HCT116 (cell line): Measurements from ENCODE around the gene IL10RB. TPM values are rescaled to one million over a fixed set of nuclear protein-coding genes. Genes with fewer than 3 reads are reported as not detected.

ENCODE experiments used
- ATAC-seq: fragments of 200-7000 bp; cut with Tn5 transposase; 2 replicates; pipeline ENCODE4 v1.9.1; 2020; ENCODE audit warnings: mild to moderate bottlenecking, moderate library complexity
- BruUV-seq: library from RNA; stranded (reverse); fragments of 400-500 nt; replicated peaks from 2 replicates; lab custom pipeline; 2021; lab: Mats Ljungman, UMichigan
- CTCF ChIA-PET: fragments of 300-600 bp; sonication (Branson Sonifier 250); formaldehyde crosslinking; loops from one replicate; lab custom pipeline; 2021; ENCODE audit warnings: antibody characterized with exemption; lab: Charles Lee
- POLR2A ChIA-PET: fragments of 300-600, 350-600 bp; sonication (Branson Sonifier 250); formaldehyde crosslinking; loops from one replicate; lab custom pipeline; 2021; ENCODE audit warnings: antibody characterized with exemption; lab: Charles Lee
- RAD21 ChIA-PET, 2 experiments: fragments of 300-600 bp; sonication (Branson Sonifier 250); formaldehyde crosslinking; loops; one replicate each; lab custom pipeline; 2023; ENCODE audit warnings: low total read pairs in 2 of 2; ENCODE audit not compliant: uncharacterized antibody in 2 of 2, unreplicated experiment in 2 of 2, low non-redundant PET in 1 of 2; lab: Charles Lee
- DNase-seq: peaks from one replicate; pipeline ENCODE4 v3.0.0-alpha.2; 2010; ENCODE audit warnings: low read depth, low spot score
- H2AFZ ChIP-seq: fragments of 200-600 bp; shearing (Covaris generic), sonication (generic); 2 replicates; pipeline ENCODE4 v1.6.1; 2017; ENCODE audit warnings: low read depth, mixed run types, mixed read lengths, antibody characterized with exemption, low read length; ENCODE audit not compliant: poor library complexity, severe bottlenecking
- H3K27ac ChIP-seq: 2 replicates; pipeline ENCODE4 v1.5.1; 2012; ENCODE audit warnings: low read depth, low read length
- H3K27me3 ChIP-seq: fragments of 200-600 bp; sonication (generic); 2 replicates; pipeline ENCODE4 v1.6.1; 2016; ENCODE audit warnings: mixed run types, low read length, mixed read lengths; ENCODE audit not compliant: insufficient read depth
- H3K36me3 ChIP-seq, 2 experiments: fragments of 200-500 bp in 1 of 2; fragments of 200-600 bp in 1 of 2; sonication (Bioruptor generic) in 1 of 2; sonication (generic) in 1 of 2; 2 replicates each; pipeline versions ENCODE4 v1.5.1 to v1.6.1; 2014 to 2016; ENCODE audit warnings: low read length in 2 of 2, inconsistent platforms in 1 of 2, mixed read lengths in 1 of 2, mixed run types in 1 of 2; ENCODE audit not compliant: insufficient read depth in 2 of 2, control insufficient read depth in 1 of 2
- H3K4me1 ChIP-seq, 2 experiments: fragments of 200-600 bp in 1 of 2; sonication (generic) in 1 of 2; 2 replicates each; pipeline versions ENCODE4 v1.5.1 to v1.6.1; 2012 to 2017; ENCODE audit warnings: low read length in 2 of 2, inconsistent platforms in 1 of 2, mild to moderate bottlenecking in 1 of 2, mixed read lengths in 1 of 2, mixed run types in 1 of 2, moderate library complexity in 1 of 2; ENCODE audit not compliant: insufficient read depth in 2 of 2, control insufficient read depth in 1 of 2
- H3K4me2 ChIP-seq: fragments of 200-600 bp; sonication (generic); 2 replicates; pipeline ENCODE4 v1.6.1; 2017; ENCODE audit warnings: mixed run types, low read length, mixed read lengths
- H3K4me3 ChIP-seq, 2 experiments: fragments of 200-600 bp in 1 of 2; sonication (generic) in 1 of 2; replicated peaks in 1 of 2; 2 replicates each; pipeline ENCODE4 v1.5.1; 2011 to 2016; ENCODE audit warnings: low read length in 2 of 2, control low read depth in 1 of 2, low read depth in 1 of 2, mild to moderate bottlenecking in 1 of 2, mixed read lengths in 1 of 2, mixed run types in 1 of 2
- H3K79me2 ChIP-seq: fragments of 200-600 bp; sonication (generic); 2 replicates; pipeline ENCODE4 v1.6.1; 2017; ENCODE audit warnings: mild to moderate bottlenecking, mixed run types, low read length, moderate library complexity, mixed read lengths; ENCODE audit not compliant: insufficient read depth
- H3K9ac ChIP-seq: fragments of 200-600 bp; sonication (generic); 2 replicates; pipeline ENCODE4 v1.6.1; 2016; ENCODE audit warnings: low read length, mixed read lengths
- H3K9me2 ChIP-seq: fragments of 200-600 bp; sonication (generic), shearing (Covaris generic); 2 replicates; pipeline ENCODE4 v1.6.1; 2017; ENCODE audit warnings: mixed run types, mild to moderate bottlenecking, moderate library complexity; ENCODE audit not compliant: insufficient read depth
- H3K9me3 ChIP-seq, 2 experiments: fragments of 200-500 bp in 1 of 2; fragments of 200-600 bp in 1 of 2; sonication (Bioruptor generic) in 1 of 2; sonication (generic) in 1 of 2; 2 replicates each; pipeline ENCODE4 v1.6.1; 2014 to 2017; ENCODE audit warnings: low read length in 2 of 2, mixed read lengths in 2 of 2, inconsistent platforms in 1 of 2, low read depth in 1 of 2, mild to moderate bottlenecking in 1 of 2, mixed run types in 1 of 2, moderate library complexity in 1 of 2; ENCODE audit not compliant: control insufficient read depth in 1 of 2, insufficient read depth in 1 of 2
- H4K20me1 ChIP-seq: fragments of 200-600 bp; sonication (generic), shearing (Covaris generic); 2 replicates; pipeline ENCODE4 v1.6.1; 2017; ENCODE audit warnings: mixed run types, mild to moderate bottlenecking, moderate library complexity; ENCODE audit not compliant: insufficient read depth
- ATF3 ChIP-seq: IDR thresholded peaks from 2 replicates; pipeline ENCODE4 v1.6.1; 2012
- CBX3 ChIP-seq: IDR thresholded peaks from 2 replicates; pipeline ENCODE4 v1.6.1; 2012; ENCODE audit warnings: low read depth
- CTCF ChIP-seq, 3 experiments: fragments of 200-600 bp in 1 of 3; sonication (generic) in 1 of 3; IDR thresholded peaks in 2 of 3; conservative IDR thresholded peaks in 1 of 3; 2 replicates each; pipeline ENCODE4 v1.5.1; 2012 to 2017; ENCODE audit warnings: low read depth in 2 of 3, low read length in 2 of 3, antibody characterized with exemption in 1 of 3, borderline replicate concordance in 1 of 3, control low read depth in 1 of 3, mild to moderate bottlenecking in 1 of 3, mixed read lengths in 1 of 3, mixed run types in 1 of 3, moderate library complexity in 1 of 3; ENCODE audit not compliant: insufficient read depth in 1 of 3
- EGR1 ChIP-seq: IDR thresholded peaks from 2 replicates; pipeline ENCODE4 v1.6.1; 2012; ENCODE audit warnings: low read depth
- EZH2 ChIP-seq: fragments of 200-600 bp; sonication (generic); IDR thresholded peaks from 2 replicates; pipeline ENCODE4 v1.6.1; 2017; ENCODE audit warnings: antibody characterized with exemption, mixed run types
- JUND ChIP-seq: IDR thresholded peaks from 2 replicates; pipeline ENCODE4 v1.6.1; 2012
- POLR2AphosphoS5 ChIP-seq: IDR thresholded peaks from 2 replicates; pipeline ENCODE4 v1.6.1; 2011; ENCODE audit warnings: mild to moderate bottlenecking, low read depth, low read length, moderate library complexity
- RAD21 ChIP-seq: IDR thresholded peaks from 2 replicates; pipeline ENCODE4 v1.6.1; 2012; ENCODE audit warnings: low read depth, mild to moderate bottlenecking
- REST ChIP-seq: IDR thresholded peaks from 2 replicates; pipeline ENCODE4 v1.6.1; 2012; ENCODE audit warnings: low read depth
- SIN3A ChIP-seq: IDR thresholded peaks from 2 replicates; pipeline ENCODE4 v1.6.1; 2012; ENCODE audit warnings: low read depth
- SP1 ChIP-seq: IDR thresholded peaks from 2 replicates; pipeline ENCODE4 v1.6.1; 2012; ENCODE audit warnings: low read depth
- SRF ChIP-seq: IDR thresholded peaks from 2 replicates; pipeline ENCODE4 v1.6.1; 2012; ENCODE audit warnings: low read depth
- YY1 ChIP-seq: IDR thresholded peaks from 2 replicates; pipeline ENCODE4 v1.6.1; 2011; ENCODE audit warnings: low read length, low read depth, moderate library complexity, mild to moderate bottlenecking; ENCODE audit not compliant: insufficient replicate concordance; ENCODE audit errors: extremely low read depth
- ZBTB33 ChIP-seq: IDR thresholded peaks from 2 replicates; pipeline ENCODE4 v1.6.1; 2011; ENCODE audit warnings: mild to moderate bottlenecking, low read length, moderate library complexity; ENCODE audit not compliant: insufficient replicate concordance; ENCODE audit errors: extremely low read depth
- ZFX ChIP-seq: fragments of 450-650 bp; IDR thresholded peaks from 2 replicates; pipeline ENCODE4 v1.6.1; 2017
- intact Hi-C: fragments of 100-400 bp; cut with micrococcal nuclease; formaldehyde crosslinking; loops from 2 replicates; pipeline ENCODE4 v1.10.0; 2022
- total RNA-seq: library from RNA; stranded (reverse); gene quantifications from one replicate; pipeline ENCODE4 v1.2.1, GENCODE V29; 2021; ENCODE audit not compliant: unreplicated experiment

IL10RB gene
- total RNA-seq, 1 experiment from 2014 or later = 13.7 TPM

GRCh38 chr21:33302055-33302454, 35.9 kb downstream of the IL10RB start:
- DNase-seq = no peak
- POLR2A ChIA-PET = no interaction called here
- Histone ChIP-seq H3K4me3 (no peak overlapping the region), H3K27me3 (no peaks in the 10 kb centered on the region), H3K79me2 (no peaks in the 10 kb centered on the region), H3K9me3 (no peaks in the 10 kb centered on the region), H3K4me2 (no peak overlapping the region), H3K27ac (no peak overlapping the region), H3K9ac (no peak overlapping the region), H2AFZ (no peak overlapping the region), H4K20me1 (no peaks in the 10 kb centered on the region), H3K4me1 (peaks cover 0 to 8% of the 10 kb centered on the region in 2 experiments; a peak in 1 of 4 replicates), H3K9me2 (no peaks in the 10 kb centered on the region), H3K36me3 (no peaks in the 10 kb centered on the region)
- no peak for ATAC-seq
- BruUV-seq = no TSS peak
- CTCF ChIA-PET = no interaction called here
- TF ChIP-seq EGR1 = no peak
- no peak for TF ChIP-seq SP1
- TF ChIP-seq SRF = no peak
- TF ChIP-seq ATF3 = no peak
- no peak for TF ChIP-seq CBX3
- no peak for TF ChIP-seq EZH2
- TF ChIP-seq ZFX = no peak
- TF ChIP-seq JUND = no peak
- no peak for TF ChIP-seq RAD21
- TF ChIP-seq REST = no peak
- no peak for TF ChIP-seq CTCF (IDR thresholded peaks at IDR 0.05 in 2 of 3, conservative IDR thresholded peaks at IDR 0.05 in 1 of 3; ENCODE audit: borderline replicate concordance in 1 of 3, insufficient read depth in 1 of 3, low read depth in 2 of 3, low read length in 2 of 3)
- no peak for TF ChIP-seq YY1
- no peak for TF ChIP-seq POLR2AphosphoS5
- no peak for TF ChIP-seq ZBTB33
- no peak for TF ChIP-seq SIN3A
- RAD21 ChIA-PET = no interaction called here
- intact Hi-C loops = no loop called here
